Nephron (organoid): ENCODE measurements around the gene PRM2.

ENCODE experiments used
- H3K27ac Mint-ChIP-seq, 3 experiments: 2 replicates each; pipeline ENCODE4 v1.8.0; 2020; ENCODE audit warnings: mixed read lengths in 3 of 3, mild to moderate bottlenecking in 2 of 3, moderate library complexity in 1 of 3
- H3K27me3 Mint-ChIP-seq: 2 replicates; pipeline ENCODE4 v1.8.0; 2021; ENCODE audit warnings: low read depth, mild to moderate bottlenecking, moderate library complexity, mixed read lengths
- H3K36me3 Mint-ChIP-seq: 2 replicates; pipeline ENCODE4 v1.8.0; 2020; ENCODE audit warnings: low read depth, mixed read lengths
- H3K4me1 Mint-ChIP-seq: 2 replicates; pipeline ENCODE4 v1.8.0; 2020; ENCODE audit warnings: mixed read lengths
- H3K4me3 Mint-ChIP-seq, 3 experiments: 2 replicates each; pipeline ENCODE4 v1.8.0; 2020; ENCODE audit warnings: mild to moderate bottlenecking in 3 of 3, mixed read lengths in 3 of 3, moderate library complexity in 2 of 3
- H3K9me3 Mint-ChIP-seq: 2 replicates; pipeline ENCODE4 v1.8.0; 2020; ENCODE audit warnings: mixed read lengths
- CTCF ChIP-seq, 3 experiments: fragments of 200-600 bp; sonication (generic); IDR thresholded peaks; one replicate each; pipeline ENCODE4 v1.5.0; 2021; ENCODE audit warnings: antibody characterized with exemption in 3 of 3; ENCODE audit not compliant: unreplicated experiment in 3 of 3

Gene PRM2

GRCh38 chr16:11251525-11252481 lies 24.5 kb downstream of the PRM2 start:
- Mint-ChIP-seq H3K36me3 (peaks cover 12% of the 10 kb centered on the region), H3K9me3 (no peaks in the 10 kb centered on the region), H3K4me3 (peak overlapping the region in 2 of 3 experiments; percentile 24 to 48), H3K27ac (no peak overlapping the region), H3K27me3 (peaks cover 12% of the 10 kb centered on the region), H3K4me1 (peaks cover 19% of the 10 kb centered on the region)
- no peak for TF ChIP-seq CTCF (IDR thresholded peaks at IDR 0.05; ENCODE audit: unreplicated experiment in 3 of 3)

GRCh38 chr16:11250786-11251524 lies 25.3 kb downstream of the PRM2 start:
- Mint-ChIP-seq H3K27ac (no peak overlapping the region), H3K4me1 (peaks cover 19% of the 10 kb centered on the region), H3K9me3 (no peaks in the 10 kb centered on the region), H3K36me3 (peaks cover 12% of the 10 kb centered on the region), H3K27me3 (peaks cover 11% of the 10 kb centered on the region), H3K4me3 (no peak overlapping the region)
- TF ChIP-seq CTCF (IDR thresholded peaks at IDR 0.05; ENCODE audit: unreplicated experiment in 3 of 3) = no peak

GRCh38 chr16:11250091-11250785 lies 26.0 kb downstream of the PRM2 start:
- H3K36me3 Mint-ChIP-seq = peaks cover 12% of the 10 kb centered on the region
- peaks cover 12% of the 10 kb centered on the region for H3K27me3 Mint-ChIP-seq
- H3K9me3 Mint-ChIP-seq = no peaks in the 10 kb centered on the region
- TF ChIP-seq CTCF (IDR thresholded peaks at IDR 0.05; ENCODE audit: unreplicated experiment in 3 of 3) = no peak
- H3K4me3 Mint-ChIP-seq = no peak overlapping the region
- peaks cover 24% of the 10 kb centered on the region for H3K4me1 Mint-ChIP-seq
- H3K27ac Mint-ChIP-seq = no peak overlapping the region

GRCh38 chr16:11249233-11250061 lies 26.8 kb downstream of the PRM2 start:
- Mint-ChIP-seq H3K27ac (no peak overlapping the region), H3K4me1 (peaks cover 27% of the 10 kb centered on the region), H3K9me3 (no peaks in the 10 kb centered on the region), H3K4me3 (no peak overlapping the region), H3K27me3 (peaks cover 19% of the 10 kb centered on the region), H3K36me3 (peaks cover 12% of the 10 kb centered on the region)
- TF ChIP-seq CTCF (IDR thresholded peaks at IDR 0.05; ENCODE audit: unreplicated experiment in 3 of 3) = no peak

- no peak overlapping the region for H3K4me3 Mint-ChIP-seq
- no peak for TF ChIP-seq CTCF (IDR thresholded peaks at IDR 0.05; ENCODE audit: unreplicated experiment in 3 of 3)
- H3K4me1 Mint-ChIP-seq = peaks cover 19% of the 10 kb centered on the region
- H3K27me3 Mint-ChIP-seq = peaks cover 15% of the 10 kb centered on the region
- H3K36me3 Mint-ChIP-seq = peaks cover 7% of the 10 kb centered on the region
- no peaks in the 10 kb centered on the region for H3K9me3 Mint-ChIP-seq
- no peak overlapping the region for H3K27ac Mint-ChIP-seq
Measured at GRCh38 chr16:11248133-11248532, 28.1 kb downstream of the PRM2 start.
